GM19455 (cell line): Measurements from ENCODE around the gene PYGO2.
A peak's percentile ranks its signal among the peaks of the same experiment; 100 is the strongest.

Experiments used
- ATAC-seq: cut with Tn5 transposase; IDR thresholded peaks from one replicate; pipeline ENCODE4 v1.9.1; 2021; ENCODE audit not compliant: unreplicated experiment

PYGO2 gene, protein sequence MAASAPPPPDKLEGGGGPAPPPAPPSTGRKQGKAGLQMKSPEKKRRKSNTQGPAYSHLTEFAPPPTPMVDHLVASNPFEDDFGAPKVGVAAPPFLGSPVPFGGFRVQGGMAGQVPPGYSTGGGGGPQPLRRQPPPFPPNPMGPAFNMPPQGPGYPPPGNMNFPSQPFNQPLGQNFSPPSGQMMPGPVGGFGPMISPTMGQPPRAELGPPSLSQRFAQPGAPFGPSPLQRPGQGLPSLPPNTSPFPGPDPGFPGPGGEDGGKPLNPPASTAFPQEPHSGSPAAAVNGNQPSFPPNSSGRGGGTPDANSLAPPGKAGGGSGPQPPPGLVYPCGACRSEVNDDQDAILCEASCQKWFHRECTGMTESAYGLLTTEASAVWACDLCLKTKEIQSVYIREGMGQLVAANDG

DNA sequence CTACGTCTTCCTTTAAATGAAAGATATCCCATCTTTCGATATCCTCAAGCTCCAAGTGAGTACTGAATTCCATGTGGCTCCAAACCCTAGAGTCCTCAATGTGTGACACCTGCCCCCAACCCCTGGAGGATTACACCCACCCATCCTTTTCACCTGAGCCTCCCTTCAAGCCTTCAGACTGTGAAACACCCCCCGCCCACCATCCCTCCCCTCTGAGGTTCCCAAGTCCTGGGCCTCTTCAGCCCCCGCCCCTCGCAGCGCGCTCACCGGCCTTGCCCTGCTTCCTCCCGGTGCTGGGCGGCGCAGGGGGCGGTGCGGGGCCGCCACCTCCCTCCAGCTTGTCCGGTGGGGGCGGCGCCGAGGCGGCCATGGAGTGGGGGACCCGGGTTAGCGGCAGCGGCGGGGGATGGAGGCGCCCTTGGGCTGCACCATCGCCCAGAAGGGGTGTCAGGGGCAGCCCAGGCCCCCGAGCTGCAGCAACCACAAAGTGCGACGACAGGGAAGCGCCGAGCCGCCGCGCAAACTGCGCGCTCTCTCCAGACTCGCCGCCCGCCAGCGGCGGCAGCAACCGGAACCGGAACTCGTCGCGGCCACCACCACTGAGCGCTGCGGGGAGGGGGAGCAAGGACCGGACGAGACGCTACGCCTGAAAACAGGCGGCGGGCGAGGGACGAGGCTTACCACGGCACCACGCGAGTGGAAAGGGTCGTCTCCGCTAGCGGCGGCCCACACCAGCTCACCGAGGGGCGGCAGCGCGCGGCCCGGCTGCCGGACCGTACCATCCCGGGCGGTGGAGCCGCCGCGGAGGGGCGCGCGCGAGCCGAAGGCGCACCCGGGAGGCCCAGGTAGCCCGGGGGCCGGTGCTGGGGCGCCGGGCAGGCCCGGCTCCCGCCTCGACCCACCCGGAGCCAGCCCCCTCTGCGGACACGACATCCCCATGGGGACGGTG, at the start of gene PYGO2:
TSS of gene PYGO2 (minus strand) at position 576 of the 949 bp plus-strand sequence. CDS start at position 370, 206 bp downstream.
- peak; percentile 81 for ATAC-seq

DNA sequence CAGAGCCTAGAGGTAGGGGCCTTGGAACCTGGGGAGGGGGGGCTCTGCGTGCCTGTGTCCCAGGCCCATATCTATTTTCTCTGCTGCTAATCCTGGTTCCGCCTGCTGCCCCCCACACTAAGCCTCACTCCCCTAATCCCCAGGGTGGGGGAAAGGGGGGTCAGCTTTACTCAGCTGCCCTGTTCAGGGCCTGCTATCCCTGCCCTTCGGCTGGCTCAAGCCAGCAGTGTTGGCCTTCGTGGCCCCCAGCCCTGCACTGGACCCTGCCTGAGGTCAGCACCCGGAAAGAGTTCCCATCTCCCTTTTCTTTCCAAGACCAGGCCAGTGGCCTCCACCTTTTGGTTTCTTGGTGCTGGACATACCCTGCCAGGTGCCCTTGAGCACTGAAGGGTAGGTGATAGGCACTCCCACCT, 49.4 kb upstream of the PYGO2 start:
- no peak for ATAC-seq

DNA sequence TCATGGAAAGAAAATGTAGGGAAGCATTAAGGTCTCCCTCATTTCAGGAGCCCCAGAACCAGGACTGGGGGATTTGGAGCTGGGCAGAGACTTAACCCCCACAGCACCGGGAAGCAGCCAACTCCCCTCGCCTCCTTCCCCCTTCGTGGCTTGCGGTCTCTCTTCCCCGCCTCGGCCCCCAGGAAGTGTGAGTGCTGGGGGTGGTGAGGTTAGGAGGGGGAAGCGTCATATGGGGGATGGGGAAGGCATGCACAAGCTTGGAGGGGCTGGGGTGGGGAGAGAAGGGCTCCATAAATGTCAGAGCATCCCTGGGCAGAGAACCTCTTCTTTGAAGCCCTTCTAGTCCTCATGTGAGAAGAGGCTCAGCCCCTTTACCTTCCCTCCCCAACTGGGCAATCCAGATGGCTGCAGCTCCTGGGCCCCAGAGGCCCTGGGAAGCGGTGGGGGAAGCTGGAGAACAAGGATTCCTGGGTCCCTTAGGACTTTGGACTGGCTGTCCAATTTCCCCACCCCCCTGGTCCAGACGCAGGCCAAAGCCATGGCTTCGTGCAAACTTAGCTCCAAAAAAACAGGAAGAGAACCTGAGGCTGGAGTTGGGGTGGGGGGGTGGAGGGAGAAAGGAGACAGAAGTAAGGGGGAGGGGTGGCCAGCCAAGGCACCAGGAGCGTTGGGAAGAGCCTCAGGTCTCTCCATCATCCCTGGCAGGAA, 48.8 kb upstream of the PYGO2 start:
- no peak for ATAC-seq

DNA sequence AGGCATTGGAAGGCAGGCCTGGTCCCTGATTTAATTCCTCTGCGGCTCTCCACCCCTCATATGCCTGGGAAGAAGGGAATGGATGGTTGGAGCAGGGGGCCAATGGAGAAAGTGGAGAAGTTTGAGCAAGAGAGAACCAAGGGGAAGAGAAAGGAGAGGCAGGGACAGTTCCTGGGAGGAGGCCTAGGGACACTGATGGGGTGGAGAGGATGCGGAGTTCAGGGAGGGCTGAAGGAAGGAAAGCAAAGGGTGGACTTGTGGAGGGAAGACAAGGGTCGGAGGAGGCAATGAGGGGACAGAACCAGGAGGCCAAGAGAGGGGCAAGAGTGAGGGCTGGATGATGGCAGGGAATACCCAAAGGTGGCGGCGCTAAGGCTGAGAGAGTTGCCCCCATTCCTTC, 48.2 kb upstream of the PYGO2 start:
- no peak for ATAC-seq

DNA sequence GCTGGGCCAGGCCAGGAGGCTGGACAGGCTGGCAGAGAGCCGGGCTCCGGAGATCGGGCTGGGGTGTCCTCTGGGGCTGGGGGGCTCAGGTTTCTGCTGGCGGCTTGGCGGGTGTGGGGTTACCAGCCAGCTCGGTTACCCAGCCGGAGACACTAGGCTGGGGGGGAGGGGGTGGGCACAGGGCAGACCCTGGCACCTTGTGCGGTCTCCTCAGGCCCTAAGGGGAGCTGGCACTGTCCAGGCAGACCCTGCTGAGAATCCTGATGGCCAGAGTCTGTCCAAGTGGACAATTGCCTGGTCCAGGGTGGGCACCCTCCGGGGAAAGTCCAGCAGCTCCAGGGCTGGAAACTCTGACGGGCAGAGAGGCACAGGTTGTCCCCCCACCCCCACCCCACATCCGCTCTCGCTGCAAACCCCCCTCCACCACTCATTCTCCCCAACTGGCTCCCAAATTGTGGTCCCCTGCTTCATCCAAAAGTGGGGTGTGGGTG, 47.7 kb upstream of the PYGO2 start:
- ATAC-seq, result no peak

DNA sequence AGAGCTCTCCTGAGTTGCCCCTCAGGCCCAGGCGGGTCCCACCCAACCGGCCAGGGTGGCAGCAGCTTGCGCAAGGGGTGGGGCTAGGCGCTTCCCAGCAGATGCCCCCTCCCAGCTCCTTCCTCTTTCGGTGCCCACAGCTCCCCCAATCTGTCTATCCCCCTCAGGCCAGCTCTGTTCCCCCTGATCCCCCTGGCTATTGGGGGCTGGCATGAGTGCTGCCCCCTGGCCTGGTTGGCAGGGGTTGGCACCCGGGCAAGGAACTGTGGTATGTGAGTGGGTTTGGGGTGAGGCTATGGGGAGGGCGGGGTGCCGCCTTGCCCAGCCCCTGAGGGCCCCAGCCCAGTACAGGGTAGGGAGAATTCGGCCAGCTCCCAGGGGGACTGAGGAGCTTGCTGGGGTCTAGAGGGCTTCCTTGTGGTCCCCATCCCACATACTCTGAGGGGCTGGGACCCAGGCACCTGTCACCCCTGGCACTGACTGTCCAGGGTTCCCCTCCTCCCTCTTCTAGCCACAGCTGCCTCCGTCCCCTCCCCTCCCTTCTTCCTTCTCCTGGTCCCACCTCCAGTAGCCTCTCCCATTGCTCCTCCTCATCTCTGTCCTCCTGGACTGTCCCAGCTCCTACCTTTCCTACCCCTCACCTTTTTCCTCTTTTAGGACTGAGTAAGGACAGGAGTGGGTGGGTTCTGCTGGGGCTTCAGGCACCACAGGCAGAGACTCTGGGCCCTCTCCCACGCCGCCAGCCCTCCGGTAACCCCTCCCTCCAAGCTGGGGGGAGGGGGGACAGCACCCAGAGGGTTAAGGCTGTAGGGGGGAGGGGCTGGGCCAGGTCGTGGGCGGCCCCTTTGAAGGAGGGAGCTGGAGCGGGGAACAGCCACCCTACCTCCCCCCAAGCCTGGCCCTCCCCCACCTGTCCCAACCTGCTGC, 46.7 kb upstream of the PYGO2 start:
- ATAC-seq, result no peak

DNA sequence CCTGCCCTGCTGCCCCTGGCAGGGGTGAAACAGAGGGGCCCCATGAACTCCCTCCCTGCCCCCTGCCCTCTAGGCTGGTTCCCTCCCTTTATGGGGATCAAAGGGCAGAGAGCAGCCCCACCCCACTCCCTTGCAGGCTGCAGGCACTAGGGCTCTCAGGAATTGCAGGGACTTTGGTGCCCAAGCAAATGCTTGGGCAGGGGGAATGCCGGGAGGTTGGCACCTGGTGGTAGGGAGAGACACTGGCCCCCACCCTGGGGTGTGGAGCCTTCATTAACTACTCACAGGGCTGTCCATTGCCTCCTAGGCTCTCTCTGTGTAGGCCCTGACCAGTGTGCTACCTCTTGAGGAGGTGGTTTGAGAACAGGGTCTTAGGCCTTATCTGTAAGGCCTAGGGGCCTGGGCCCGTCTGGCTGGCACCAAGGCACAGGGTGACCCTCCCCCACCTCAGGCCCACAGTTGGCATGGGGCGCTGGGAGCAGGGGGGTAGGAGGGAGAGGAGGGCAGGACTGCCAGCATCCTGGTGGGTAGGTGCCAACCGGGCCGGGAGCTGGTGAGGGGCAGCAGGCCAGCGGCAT, 45.8 kb upstream of the PYGO2 start:
- no peak for ATAC-seq

DNA sequence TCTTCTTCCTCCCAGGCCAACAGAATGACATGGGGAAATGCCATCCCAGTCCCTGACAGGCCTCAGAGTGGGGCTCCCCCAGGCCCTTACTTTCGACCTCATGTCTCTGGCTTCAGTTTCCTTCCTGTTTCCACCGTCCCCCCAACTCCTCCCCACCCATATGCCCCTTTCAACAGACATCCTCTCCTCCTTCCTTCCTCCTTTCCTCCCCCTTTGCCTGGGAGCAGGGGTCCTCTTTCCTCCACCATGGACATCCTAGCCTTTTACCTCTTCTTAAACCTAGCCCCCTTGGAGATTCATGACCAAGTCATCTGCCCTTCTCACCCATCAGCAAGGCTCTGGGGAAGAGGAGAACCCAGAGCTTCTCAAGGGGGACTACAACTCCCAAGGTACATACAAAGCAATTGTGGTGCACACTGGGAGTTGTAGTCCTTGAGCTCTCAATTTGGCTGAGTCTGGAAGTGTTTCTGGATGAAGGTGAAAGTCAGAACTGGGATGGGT, 45.1 kb upstream of the PYGO2 start:
- ATAC-seq, result no peak

DNA sequence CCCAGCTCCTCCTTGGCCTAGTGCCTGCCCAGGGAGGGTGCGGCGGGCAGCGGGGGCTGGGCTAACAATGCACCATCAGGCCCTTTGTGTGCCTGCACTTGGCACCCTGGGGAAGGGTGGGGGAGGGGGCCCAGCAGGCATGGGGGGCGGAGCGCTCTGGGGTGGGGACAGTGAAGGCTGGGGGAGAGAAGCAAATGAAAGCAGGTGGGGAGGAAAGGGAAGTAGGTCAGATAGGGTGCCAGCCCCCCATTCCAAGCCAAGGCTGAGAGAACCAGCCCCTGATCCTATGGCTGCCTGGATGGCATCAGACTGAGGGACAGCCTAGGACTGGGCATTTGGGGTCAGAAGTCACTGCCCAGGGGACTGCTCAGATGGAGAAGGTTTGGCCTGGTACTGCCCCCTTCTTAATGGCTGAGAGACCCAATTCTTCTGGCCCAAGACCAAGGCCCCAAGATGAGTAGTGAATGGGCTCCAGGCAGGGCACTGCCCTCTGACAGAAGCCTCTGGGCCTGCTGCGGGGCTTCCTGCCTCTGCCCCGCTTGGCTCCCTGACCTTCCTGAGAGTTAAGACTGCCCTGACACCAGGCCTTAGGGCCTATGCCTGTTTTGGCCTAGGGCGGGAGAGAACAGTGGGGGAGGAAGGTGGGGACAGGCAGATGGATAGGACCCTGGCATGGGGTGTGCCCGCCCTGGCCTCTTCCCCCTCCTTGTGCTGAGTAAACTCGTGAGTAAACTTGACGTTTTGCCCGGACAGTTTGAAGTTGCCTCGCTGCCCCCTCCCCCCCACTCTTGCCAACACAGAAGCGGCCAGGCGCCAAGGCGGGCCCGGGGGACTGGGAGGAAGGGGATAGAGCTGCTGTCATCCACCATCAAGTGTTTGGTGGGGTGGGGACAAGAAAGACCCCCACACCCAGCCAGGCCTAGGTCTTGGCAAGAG, 43.8 kb upstream of the PYGO2 start:
- ATAC-seq, result no peak

DNA sequence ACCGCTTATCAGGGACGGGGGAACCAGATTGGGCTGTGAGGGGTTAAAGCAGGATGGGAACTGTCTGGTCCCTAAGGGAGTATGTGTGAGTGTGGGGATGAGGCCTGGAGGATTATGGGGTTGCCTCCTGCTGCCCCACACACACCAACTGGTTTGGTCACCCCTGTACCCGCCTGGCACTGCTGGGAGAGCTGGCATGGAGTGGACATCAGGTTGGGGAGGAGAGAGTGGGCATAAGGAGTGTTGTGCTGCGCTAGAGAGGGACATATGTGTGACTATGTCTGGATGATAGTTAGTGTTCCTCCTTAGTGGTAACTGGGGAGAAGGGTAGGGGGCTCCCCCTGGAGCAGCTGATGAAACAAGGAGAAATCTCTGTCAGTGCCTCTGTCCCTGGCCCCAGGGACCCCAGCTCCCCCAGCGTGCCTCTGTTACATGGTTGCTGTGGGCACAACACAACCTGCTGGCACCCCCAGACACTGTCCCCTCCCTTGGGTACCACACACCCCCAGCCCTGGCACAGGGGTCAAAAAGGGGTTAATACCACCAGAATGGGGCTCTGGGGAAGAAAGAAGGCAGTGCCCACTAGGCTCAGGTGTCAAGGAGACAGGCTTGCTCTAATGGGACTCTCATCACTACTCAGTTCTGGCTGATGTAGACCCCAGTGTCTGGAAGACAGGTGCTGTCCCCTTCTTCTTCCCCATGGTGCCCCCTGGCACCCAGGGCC, 42.9 kb upstream of the PYGO2 start:
- no peak for ATAC-seq

DNA sequence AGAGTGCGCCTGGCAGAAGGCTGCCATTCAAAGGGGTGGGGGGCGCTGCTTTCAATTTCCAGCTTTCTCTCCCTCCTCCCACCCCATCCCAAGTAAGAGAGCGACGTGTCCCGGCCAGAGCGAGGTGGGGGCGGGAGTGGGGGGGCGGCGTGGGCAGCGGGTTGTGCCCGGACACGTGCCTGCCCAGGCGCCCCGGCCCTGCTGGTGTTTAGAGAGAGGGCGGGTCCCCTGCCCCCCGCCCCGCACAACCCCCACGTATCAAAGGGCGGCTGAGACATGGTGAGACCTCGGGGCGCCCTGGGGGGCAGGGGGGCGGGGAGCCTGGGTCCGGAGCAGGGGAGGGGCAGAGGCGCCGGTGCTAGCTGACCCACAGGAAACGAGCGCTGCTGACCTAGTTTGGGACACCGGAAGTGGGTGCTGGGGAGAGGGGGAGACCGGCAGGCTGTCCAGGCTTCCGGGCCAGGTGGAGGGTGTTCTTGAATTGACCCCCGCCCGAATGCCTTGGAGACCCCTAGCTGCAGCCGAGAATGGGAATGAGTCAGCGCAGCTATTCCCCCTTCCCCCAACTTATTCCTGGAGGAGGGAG, 42.3 kb upstream of the PYGO2 start:
- ATAC-seq, result no peak

DNA sequence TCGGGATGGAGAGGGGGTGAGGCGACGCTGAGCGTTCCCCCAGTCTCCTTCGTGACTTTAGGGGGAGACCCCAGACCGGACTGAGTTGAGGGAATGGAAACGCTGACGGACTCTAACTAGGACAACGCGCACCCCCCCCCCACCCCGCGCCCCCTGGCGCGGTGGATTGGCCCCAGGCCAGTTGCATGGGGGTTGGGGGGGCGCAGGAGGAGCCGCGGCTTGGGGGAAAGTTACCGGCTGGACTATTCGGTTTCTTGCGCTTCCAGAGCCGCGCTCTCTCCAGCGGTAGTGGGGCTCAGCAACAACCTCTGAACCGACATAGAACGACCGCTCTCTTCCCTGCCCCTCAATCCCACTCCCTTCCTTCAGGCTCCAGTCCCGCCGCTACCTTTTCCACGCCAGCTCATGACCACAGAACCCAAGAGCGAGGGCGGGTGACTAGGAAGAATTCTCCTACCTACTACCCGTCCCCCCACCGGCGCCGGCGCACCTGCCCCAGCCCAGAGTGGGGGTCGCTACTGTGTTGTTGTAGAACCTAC, 41.7 kb upstream of the PYGO2 start:
- no peak for ATAC-seq

DNA sequence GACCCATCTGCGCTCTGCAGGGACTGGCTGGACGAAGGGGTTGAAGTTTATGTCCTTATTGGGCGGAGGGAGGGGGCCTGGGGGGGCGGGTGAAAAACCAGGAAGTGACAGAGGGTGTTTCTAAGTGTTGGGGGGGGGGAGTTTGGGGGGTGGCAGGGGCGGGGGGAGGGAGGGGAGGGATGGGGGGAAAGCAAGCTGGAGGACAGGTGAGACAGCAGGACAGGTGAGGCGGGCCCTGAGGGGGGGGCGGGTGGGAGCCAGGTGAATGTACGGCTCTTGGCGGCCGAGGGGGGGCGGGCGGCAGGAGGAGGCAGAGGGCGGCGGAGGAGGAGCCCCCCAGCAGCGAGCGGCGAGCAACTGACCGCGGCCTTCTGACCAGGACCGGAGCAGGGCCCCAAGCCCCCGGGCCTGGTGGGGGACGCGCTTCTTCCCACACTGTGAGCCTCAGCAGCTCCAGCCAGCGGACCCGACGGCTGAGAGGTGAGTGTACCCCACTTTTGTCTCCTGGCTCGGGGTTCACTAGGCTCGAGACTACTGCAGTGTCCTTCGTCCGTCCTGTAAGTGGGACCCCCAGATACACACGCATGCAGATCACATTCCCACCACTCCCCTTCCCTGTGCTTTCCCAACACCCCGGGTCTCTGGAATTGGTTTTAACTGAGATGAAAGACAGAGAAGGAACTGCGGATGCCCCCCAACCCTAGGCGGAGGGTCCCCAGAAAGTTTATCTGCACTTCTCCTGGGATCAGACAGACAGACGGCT, 41.1 kb upstream of the PYGO2 start, which contains the start of gene ZBTB7B:
TSS of gene ZBTB7B (plus strand) at position 339 of the 763 bp plus-strand sequence. CDS start 11,859 bp downstream, outside the sequence.
- ATAC-seq, result no peak

DNA sequence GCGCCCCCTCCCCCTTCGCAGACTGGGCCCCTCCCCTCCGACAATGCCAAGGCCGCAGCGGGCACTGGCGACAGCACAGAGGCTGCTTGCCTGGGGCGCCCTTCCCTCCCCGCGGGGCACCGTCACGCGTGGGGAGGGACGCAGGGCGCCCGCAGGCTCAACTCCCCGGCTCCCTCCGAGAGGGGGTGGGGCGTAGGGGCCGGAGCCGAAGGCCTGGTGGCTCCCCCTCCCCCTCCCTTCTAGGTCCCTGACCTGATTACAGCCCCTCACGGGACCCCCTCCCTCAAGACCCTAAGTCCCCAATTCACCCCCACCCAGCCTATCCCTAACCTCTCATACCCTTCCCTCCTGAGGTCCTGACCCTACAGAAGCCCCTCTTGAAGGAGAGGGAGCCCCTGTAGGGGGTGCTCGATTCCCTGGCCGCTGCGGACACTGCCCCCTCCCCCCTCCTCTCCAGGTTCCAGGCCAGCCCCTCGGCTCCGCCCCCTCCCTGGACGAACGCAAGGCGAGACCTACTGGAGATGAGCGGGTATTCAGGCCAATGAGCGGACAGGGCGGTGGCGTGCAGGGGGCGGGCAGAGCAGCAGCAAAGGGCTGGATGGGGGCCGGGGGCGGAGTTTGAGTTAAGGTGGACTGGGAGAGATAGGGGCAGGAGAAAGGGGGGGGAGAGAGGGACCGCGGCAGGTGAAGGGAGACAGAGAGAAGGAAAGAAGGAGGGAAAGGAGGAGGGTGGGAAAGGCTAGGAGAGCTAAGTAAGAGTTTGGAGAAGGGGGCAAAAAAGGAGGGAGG, 40.3 kb upstream of the PYGO2 start:
- ATAC-seq, result peak; percentile 49

DNA sequence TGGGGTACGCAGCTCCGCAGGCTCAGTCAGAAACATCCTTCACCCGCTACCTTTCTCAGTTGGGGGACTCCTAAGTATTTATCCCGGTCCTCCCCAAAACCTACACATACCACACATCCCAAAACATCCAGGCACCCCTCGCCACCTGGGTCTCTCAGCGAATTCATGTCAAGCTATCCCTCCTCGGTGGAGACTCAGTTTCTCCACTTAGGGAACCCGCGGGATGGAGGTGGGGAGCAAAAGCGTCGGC, 39.8 kb upstream of the PYGO2 start:
- no peak for ATAC-seq
